Measurements from ENCODE around the gene PACSIN2.
A peak's percentile ranks its signal among the peaks of the same experiment; 100 is the strongest.
"Not testable (repeated sequence)": the region's sequence is repeated elsewhere in the genome, so short reads cannot be mapped to it uniquely, and the experiment has no call there.

Gene PACSIN2

DNA sequence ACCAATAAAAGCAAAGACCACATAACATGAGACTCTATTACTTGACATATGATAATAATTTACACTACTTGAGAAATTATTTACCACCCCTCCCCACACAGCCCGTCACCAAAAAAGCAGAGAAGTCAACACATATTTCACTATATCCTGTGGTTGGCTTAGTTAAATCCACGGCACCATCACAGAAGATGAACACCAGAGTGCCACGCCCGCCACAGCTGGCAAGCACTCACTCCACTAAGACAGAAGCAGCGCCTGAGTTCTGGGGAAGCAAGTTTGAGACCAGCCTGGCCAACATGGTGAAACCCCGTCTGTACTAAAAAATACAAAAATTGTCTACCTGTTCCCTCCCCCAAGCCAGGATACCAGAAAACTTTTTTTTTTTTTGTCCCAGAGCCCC is 53.1 kb downstream of the PACSIN2 start:
- Histone ChIP-seq H3K79me2 (ENCODE audit: insufficient read depth, low read length) (peaks cover 77% of the 10 kb centered on the region), H3K4me3 (ENCODE audit: low read depth in 1 of 2, low read length in 2 of 2) (no peak overlapping the region), H3K9me3 (ENCODE audit: insufficient read depth, low read length, severe bottlenecking) (no peaks in the 10 kb centered on the region), H4K20me1 (ENCODE audit: insufficient read depth, low read length) (peaks cover 56% of the 10 kb centered on the region), H3K4me2 (ENCODE audit: insufficient read depth, low read length) (no peak overlapping the region), H3K9ac (ENCODE audit: low read depth, low read length) (no peak overlapping the region), H3K27ac (ENCODE audit: low read length) (no peak overlapping the region), H2AFZ (ENCODE audit: low read depth, low read length) (no peak overlapping the region), H3K36me3 (ENCODE audit: insufficient read depth, low read length) (peaks cover 8% of the 10 kb centered on the region; the same call in 1 of the 2 replicates), H3K27me3 (ENCODE audit: insufficient read depth, low read length, poor library complexity) (no peaks in the 10 kb centered on the region), H3K4me1 (ENCODE audit: insufficient read depth, low read length) (peaks cover 9% of the 10 kb centered on the region)
- DNase-seq (peak; percentile 14), ATAC-seq (ENCODE audit: insufficient read depth, low read depth) (no peak)
- TF ChIP-seq EZH2 (IDR thresholded peaks at IDR 0.05; ENCODE audit: borderline replicate concordance, low read depth, low read length, severe bottlenecking), result no peak
- TF ChIP-seq, protein P1, sequence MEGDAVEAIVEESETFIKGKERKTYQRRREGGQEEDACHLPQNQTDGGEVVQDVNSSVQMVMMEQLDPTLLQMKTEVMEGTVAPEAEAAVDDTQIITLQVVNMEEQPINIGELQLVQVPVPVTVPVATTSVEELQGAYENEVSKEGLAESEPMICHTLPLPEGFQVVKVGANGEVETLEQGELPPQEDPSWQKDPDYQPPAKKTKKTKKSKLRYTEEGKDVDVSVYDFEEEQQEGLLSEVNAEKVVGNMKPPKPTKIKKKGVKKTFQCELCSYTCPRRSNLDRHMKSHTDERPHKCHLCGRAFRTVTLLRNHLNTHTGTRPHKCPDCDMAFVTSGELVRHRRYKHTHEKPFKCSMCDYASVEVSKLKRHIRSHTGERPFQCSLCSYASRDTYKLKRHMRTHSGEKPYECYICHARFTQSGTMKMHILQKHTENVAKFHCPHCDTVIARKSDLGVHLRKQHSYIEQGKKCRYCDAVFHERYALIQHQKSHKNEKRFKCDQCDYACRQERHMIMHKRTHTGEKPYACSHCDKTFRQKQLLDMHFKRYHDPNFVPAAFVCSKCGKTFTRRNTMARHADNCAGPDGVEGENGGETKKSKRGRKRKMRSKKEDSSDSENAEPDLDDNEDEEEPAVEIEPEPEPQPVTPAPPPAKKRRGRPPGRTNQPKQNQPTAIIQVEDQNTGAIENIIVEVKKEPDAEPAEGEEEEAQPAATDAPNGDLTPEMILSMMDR (IDR thresholded peaks at IDR 0.05; ENCODE audit: borderline replicate concordance, extremely low read depth, low read length, poor library complexity, severe bottlenecking), result no peak

DNA sequence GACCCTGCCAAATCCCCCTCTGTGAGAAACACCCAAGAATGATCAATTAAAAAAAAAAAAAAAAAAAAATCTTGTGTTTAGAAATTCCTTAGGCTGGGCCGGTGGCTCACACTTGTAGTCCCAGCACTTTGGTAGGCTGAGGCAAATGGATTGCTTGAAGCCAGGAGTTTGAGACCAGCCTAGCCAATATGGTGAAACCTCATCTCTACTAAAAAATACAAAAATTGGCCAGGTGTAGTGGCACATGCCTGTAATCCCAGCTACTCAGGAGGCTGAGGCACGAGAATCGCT is 53.6 kb downstream of the PACSIN2 start:
- not testable (repeated sequence) for H3K27ac ChIP-seq (ENCODE audit: low read length); H3K4me2 ChIP-seq (ENCODE audit: insufficient read depth, low read length); H3K4me1 ChIP-seq (ENCODE audit: insufficient read depth, low read length)

DNA sequence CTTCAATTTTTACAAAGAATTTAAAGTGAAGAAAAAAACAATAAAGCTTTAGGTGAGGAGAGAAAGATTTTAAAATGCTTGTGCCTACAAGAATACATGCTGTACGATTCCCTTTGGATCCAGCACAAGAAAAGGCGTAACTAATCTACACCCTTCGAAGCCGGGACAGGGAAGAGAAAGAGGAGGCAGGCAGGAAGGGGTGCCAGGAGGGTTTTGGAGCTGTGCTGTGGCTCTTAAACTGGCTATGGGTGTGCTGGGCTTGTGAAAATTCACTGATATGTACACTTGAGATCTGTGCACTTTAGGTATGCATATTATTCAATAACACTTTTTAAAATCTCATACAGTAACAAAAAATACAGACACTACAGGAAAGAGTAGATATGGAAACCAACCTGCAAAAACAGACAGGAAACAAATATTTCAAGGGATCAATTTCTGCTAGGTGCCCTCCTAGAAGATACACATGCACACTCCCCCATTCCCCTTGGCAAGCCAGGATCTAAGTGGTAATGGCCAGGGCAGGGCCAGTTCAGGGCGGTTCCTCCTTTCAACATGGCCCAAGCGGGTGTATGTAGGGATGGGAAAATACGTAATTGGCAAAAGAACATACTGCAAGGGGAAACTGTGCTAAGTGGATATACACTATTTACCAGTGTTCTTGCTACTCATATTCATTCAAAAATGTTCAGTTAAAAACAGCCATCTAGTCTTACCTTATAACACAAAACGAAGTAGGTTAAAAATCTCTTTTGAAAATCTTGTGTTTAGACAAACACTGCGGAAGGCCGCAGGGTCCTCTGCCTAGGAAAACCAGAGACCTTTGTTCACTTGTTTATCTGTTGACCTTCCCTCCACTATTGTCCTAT is 54.2 kb downstream of the PACSIN2 start:
- no peak for DNase-seq
- H3K27me3 ChIP-seq (ENCODE audit: insufficient read depth, low read length, poor library complexity), result no peaks in the 10 kb centered on the region
- no peak overlapping the region for H3K27ac ChIP-seq (ENCODE audit: low read length)
- H3K4me1 ChIP-seq (ENCODE audit: insufficient read depth, low read length), result peaks cover 9% of the 10 kb centered on the region
- no peak overlapping the region for H3K4me3 ChIP-seq (ENCODE audit: low read depth in 1 of 2, low read length in 2 of 2)
- H2AFZ ChIP-seq (ENCODE audit: low read depth, low read length), result no peak overlapping the region
- H3K9ac ChIP-seq (ENCODE audit: low read depth, low read length), result no peak overlapping the region
- peaks cover 8% of the 10 kb centered on the region; the same call in 1 of the 2 replicates for H3K36me3 ChIP-seq (ENCODE audit: insufficient read depth, low read length)
- TF ChIP-seq, protein P1 (IDR thresholded peaks at IDR 0.05; ENCODE audit: borderline replicate concordance, extremely low read depth, low read length, poor library complexity, severe bottlenecking), result no peak
- TF ChIP-seq EZH2 (IDR thresholded peaks at IDR 0.05; ENCODE audit: borderline replicate concordance, low read depth, low read length, severe bottlenecking), result no peak
- ATAC-seq (ENCODE audit: insufficient read depth, low read depth), result no peak
- H3K4me2 ChIP-seq (ENCODE audit: insufficient read depth, low read length), result no peak overlapping the region
- H3K9me3 ChIP-seq (ENCODE audit: insufficient read depth, low read length, severe bottlenecking), result no peaks in the 10 kb centered on the region
- H4K20me1 ChIP-seq (ENCODE audit: insufficient read depth, low read length), result peaks cover 56% of the 10 kb centered on the region
- peaks cover 82% of the 10 kb centered on the region for H3K79me2 ChIP-seq (ENCODE audit: insufficient read depth, low read length)

More for the DNA sequence above, 53.6 kb downstream of the PACSIN2 start:
- H3K9ac ChIP-seq (ENCODE audit: low read depth, low read length); H2AFZ ChIP-seq (ENCODE audit: low read depth, low read length); H3K9me3 ChIP-seq (ENCODE audit: insufficient read depth, low read length, severe bottlenecking); H3K36me3 ChIP-seq (ENCODE audit: insufficient read depth, low read length); H3K27me3 ChIP-seq (ENCODE audit: insufficient read depth, low read length, poor library complexity); DNase-seq; H3K4me3 ChIP-seq (ENCODE audit: low read depth in 1 of 2, low read length in 2 of 2); ATAC-seq (ENCODE audit: insufficient read depth, low read depth): not testable (repeated sequence)
- Histone ChIP-seq H4K20me1 (ENCODE audit: insufficient read depth, low read length) (peaks cover 56% of the 10 kb centered on the region), H3K79me2 (ENCODE audit: insufficient read depth, low read length) (peaks cover 76% of the 10 kb centered on the region)
